K562 (cell line): ENCODE measurements around the gene KRT6C.

Source experiments
- CREB1 ChIP-seq, 2 experiments: sonication (generic) in 1 of 2; formaldehyde crosslinking in 1 of 2; IDR thresholded peaks; 2 replicates each; pipeline versions ENCODE4 v1.6.1 to v1.8.0; 2012 to 2022; ENCODE audit warnings: inconsistent platforms in 1 of 2, mild to moderate bottlenecking in 1 of 2, missing genetic modification reagents in 1 of 2, moderate library complexity in 1 of 2
- HNRNPH1 ChIP-seq: fragments of 200-400 bp; formaldehyde crosslinking; optimal IDR thresholded peaks from 2 replicates; pipeline ENCODE3; 2017; ENCODE audit warnings: low read depth, mild to moderate bottlenecking, low read length, moderate library complexity
- POLR2G ChIP-seq: fragments of 200-400 bp; formaldehyde crosslinking; IDR thresholded peaks from 2 replicates; pipeline ENCODE4 v1.6.1; 2017; ENCODE audit warnings: low read depth, mild to moderate bottlenecking, antibody characterized with exemption, low read length, moderate library complexity
- TF ChIP-seq, protein P1 (sequence below), 3 experiments: IDR thresholded peaks in 2 of 3; conservative IDR thresholded peaks in 1 of 3; 2 replicates each; pipeline ENCODE4 v1.5.1; 2011 to 2012; ENCODE audit warnings: low read length in 3 of 3, mild to moderate bottlenecking in 3 of 3, control low read depth in 2 of 3, improper control_type of control experiment in 1 of 3, inconsistent platforms in 1 of 3, low read depth in 1 of 3, mixed read lengths in 1 of 3, moderate library complexity in 1 of 3; ENCODE audit not compliant: insufficient read depth in 2 of 3

DNA sequence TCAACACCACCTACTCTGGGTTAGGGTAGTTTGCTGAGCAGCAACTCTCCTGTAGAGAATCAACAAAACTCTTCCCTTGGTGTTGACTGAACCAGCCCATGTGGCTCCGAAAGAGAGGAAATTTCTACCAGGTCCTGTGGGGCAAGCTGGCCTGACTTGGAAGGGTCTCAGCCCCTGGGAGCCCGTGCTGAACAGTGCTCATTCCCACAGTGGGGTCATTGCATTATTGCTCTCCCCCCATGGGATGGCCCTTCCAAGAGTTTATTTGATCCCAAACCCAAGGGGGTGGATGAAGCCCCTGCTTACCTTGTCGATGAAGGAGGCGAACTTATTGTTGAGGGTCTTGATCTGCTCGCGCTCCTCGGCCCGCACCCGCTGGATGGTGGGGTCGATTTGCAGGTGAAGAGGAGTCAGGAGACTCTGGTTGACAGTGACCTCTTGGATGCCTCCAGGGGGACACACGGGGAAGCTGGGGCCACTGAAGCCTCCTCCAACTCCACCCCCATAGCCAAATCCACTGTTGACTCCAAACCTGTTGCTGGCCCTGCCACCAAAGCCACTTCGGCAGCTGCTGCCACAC lies 40.0 kb downstream of the KRT6C start:
- TF ChIP-seq HNRNPH1 (no peak), POLR2G (no peak), CREB1 (IDR thresholded peaks at IDR 0.05) (no peak), CREB1 (CRISPR knock-in tag; IDR thresholded peaks at IDR 0.05) (no peak)
- TF ChIP-seq, protein P1, sequence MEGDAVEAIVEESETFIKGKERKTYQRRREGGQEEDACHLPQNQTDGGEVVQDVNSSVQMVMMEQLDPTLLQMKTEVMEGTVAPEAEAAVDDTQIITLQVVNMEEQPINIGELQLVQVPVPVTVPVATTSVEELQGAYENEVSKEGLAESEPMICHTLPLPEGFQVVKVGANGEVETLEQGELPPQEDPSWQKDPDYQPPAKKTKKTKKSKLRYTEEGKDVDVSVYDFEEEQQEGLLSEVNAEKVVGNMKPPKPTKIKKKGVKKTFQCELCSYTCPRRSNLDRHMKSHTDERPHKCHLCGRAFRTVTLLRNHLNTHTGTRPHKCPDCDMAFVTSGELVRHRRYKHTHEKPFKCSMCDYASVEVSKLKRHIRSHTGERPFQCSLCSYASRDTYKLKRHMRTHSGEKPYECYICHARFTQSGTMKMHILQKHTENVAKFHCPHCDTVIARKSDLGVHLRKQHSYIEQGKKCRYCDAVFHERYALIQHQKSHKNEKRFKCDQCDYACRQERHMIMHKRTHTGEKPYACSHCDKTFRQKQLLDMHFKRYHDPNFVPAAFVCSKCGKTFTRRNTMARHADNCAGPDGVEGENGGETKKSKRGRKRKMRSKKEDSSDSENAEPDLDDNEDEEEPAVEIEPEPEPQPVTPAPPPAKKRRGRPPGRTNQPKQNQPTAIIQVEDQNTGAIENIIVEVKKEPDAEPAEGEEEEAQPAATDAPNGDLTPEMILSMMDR (IDR thresholded peaks at IDR 0.05 in 2 of 3, conservative IDR thresholded peaks at IDR 0.05 in 1 of 3; ENCODE audit: insufficient read depth in 2 of 3, low read depth in 1 of 3, low read length in 3 of 3), result no peak
